Measurements from ENCODE around the gene ZKSCAN1.

Gene ZKSCAN1

DNA sequence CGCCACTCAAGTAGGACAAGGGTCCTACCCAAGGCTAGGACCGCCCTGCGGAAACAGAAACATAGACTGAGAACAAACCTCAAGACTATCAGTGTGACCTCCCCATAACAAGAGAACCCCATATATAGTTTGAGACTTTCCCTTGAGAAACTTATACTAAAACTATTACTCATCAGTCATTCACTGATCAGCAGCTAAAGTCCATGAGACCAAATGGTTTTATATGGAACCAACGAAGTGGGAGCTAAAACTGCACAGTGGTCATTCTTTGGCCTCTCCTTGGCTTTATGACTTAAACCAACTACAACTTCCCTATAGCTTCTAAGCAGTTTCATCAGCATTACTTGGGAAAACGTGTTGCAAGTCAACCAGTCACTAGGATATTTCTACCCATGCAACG, 20.5 kb downstream of the ZKSCAN1 start:
- Histone ChIP-seq H3K4me3 (ENCODE audit: low read depth in 1 of 2, low read length in 1 of 2) (no peak overlapping the region), H3K9me3 (no peaks in the 10 kb centered on the region), H3K36me3 (peaks cover 63% of the 10 kb centered on the region), H3K27me3 (no peaks in the 10 kb centered on the region), H3K4me1 (ENCODE audit: control insufficient read depth in 1 of 2, insufficient read depth in 1 of 2, low read depth in 1 of 2, low read length in 1 of 2) (peaks cover 0 to 6% of the 10 kb centered on the region in 2 experiments), H3K27ac (no peak overlapping the region)
- TF ChIP-seq, protein P1, sequence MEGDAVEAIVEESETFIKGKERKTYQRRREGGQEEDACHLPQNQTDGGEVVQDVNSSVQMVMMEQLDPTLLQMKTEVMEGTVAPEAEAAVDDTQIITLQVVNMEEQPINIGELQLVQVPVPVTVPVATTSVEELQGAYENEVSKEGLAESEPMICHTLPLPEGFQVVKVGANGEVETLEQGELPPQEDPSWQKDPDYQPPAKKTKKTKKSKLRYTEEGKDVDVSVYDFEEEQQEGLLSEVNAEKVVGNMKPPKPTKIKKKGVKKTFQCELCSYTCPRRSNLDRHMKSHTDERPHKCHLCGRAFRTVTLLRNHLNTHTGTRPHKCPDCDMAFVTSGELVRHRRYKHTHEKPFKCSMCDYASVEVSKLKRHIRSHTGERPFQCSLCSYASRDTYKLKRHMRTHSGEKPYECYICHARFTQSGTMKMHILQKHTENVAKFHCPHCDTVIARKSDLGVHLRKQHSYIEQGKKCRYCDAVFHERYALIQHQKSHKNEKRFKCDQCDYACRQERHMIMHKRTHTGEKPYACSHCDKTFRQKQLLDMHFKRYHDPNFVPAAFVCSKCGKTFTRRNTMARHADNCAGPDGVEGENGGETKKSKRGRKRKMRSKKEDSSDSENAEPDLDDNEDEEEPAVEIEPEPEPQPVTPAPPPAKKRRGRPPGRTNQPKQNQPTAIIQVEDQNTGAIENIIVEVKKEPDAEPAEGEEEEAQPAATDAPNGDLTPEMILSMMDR (IDR thresholded peaks at IDR 0.05) = no peak

DNA sequence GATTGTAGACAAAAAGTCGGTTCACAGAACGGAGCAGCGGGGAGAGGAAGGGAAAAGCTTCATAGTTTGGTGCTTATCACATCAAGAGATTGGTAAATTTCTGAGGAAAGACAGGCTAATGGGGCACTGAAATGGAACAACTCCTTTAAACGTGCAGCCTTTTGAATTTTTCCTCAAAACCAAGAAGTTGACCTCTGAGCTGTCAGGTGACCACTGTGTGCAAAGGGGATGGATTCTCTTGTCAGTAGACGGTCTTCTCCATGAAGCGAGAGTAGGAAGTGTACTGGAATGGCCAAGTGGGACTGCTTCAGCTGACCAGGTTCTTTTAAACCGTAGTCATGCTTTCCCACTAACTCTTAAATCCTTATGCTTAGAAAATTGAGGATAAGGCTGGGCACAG, 22.9 kb downstream of the ZKSCAN1 start:
- Histone ChIP-seq H3K36me3 (peaks cover 39% of the 10 kb centered on the region), H3K4me1 (ENCODE audit: control insufficient read depth in 1 of 2, insufficient read depth in 1 of 2, low read depth in 1 of 2, low read length in 1 of 2) (peaks cover 0 to 8% of the 10 kb centered on the region in 2 experiments), H3K27me3 (no peaks in the 10 kb centered on the region), H3K27ac (no peak overlapping the region), H3K4me3 (ENCODE audit: low read depth in 1 of 2, low read length in 1 of 2) (no peak overlapping the region), H3K9me3 (no peaks in the 10 kb centered on the region)
- TF ChIP-seq, protein P1 (IDR thresholded peaks at IDR 0.05) = no peak

DNA sequence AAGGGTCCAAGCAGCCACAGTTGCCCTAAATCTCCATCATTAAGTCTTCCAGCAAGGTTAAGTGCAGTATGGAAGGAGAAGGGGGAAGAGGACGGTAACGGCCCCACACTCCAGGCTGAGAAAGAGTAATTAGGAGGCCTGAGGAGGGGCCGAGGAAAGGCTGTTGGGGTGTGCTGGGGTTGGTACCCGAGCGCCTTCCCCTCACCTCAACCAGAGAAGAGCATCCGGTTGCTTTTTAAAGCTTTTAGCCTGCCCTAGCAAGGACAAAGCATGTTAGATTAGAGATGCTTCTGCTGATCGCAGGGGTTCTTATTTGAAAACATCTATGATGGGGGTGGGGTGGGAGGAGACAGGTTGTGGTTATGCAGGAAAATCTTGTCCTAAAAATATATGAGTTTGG, 25.2 kb downstream of the ZKSCAN1 start:
- TF ChIP-seq, protein P1 (IDR thresholded peaks at IDR 0.05) = no peak
- H3K4me3 ChIP-seq (ENCODE audit: low read depth in 1 of 2, low read length in 1 of 2) = no peak overlapping the region
- H3K27ac ChIP-seq = no peak overlapping the region
- peaks cover 0 to 8% of the 10 kb centered on the region in 2 experiments for H3K4me1 ChIP-seq (ENCODE audit: control insufficient read depth in 1 of 2, insufficient read depth in 1 of 2, low read depth in 1 of 2, low read length in 1 of 2)
- no peaks in the 10 kb centered on the region for H3K9me3 ChIP-seq
- no peaks in the 10 kb centered on the region for H3K27me3 ChIP-seq
- peaks cover 16% of the 10 kb centered on the region for H3K36me3 ChIP-seq

DNA sequence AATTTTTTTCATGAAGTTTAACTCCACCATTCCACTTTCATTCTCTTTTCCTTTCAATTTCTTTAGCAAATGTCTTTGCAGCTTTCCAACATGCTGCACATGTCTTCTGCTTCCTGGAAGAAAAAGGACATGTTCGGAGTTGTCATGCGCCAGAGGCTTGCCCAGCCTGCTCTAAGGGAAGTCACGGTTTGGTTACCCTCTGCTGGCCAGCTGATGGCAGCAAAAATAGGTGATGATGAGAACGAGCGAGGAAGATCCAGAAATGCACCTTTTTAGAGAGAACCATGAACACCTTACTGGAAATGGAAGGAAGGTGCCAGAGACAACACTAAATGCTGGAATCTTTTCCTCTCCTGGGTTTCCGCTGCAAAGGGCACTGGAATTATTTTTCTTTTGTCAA, 29.3 kb downstream of the ZKSCAN1 start:
- Histone ChIP-seq H3K9me3 (no peaks in the 10 kb centered on the region), H3K4me1 (ENCODE audit: control insufficient read depth in 1 of 2, insufficient read depth in 1 of 2, low read depth in 1 of 2, low read length in 1 of 2) (peaks cover 5 to 6% of the 10 kb centered on the region in 2 experiments), H3K27me3 (no peaks in the 10 kb centered on the region), H3K27ac (no peak overlapping the region), H3K4me3 (ENCODE audit: low read depth in 1 of 2, low read length in 1 of 2) (no peak overlapping the region), H3K36me3 (no peaks in the 10 kb centered on the region)
- TF ChIP-seq, protein P1 (IDR thresholded peaks at IDR 0.05) = no peak

DNA sequence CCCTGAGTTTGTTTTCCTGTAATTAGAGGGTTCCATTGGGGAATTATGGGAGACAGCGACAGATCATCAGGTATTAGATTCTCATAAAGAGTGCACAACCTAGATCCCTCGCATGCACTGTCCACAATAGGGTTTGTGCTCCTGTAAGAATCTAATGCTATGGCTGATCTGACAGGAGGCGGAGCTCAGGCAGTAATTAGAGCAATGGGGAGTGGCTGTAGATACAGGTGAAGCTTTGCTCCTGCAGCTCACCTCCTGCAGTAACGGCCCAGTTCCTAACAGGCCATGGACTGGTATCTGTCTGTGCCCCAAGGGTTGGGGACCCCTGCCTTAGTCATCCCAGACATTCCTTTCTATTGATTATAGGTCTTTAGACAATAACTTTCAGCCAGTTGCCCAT, 33.3 kb downstream of the ZKSCAN1 start:
- H3K27me3 ChIP-seq = no peaks in the 10 kb centered on the region
- no peak overlapping the region for H3K27ac ChIP-seq
- TF ChIP-seq, protein P1 (IDR thresholded peaks at IDR 0.05) = no peak
- no peaks in the 10 kb centered on the region for H3K9me3 ChIP-seq
- H3K36me3 ChIP-seq = no peaks in the 10 kb centered on the region
- H3K4me1 ChIP-seq (ENCODE audit: control insufficient read depth in 1 of 2, insufficient read depth in 1 of 2, low read depth in 1 of 2, low read length in 1 of 2) = peaks cover 9 to 11% of the 10 kb centered on the region in 2 experiments
- H3K4me3 ChIP-seq (ENCODE audit: low read depth in 1 of 2, low read length in 1 of 2) = no peak overlapping the region
